Measurements from ENCODE around the gene FGD6. TPM values are rescaled to one million over a fixed set of nuclear protein-coding genes. Genes with fewer than 3 reads are reported as not detected.

FGD6 gene
- total and polyA plus RNA-seq, 2 experiments from 2014 or later = 10.4 to 17.2 TPM

DNA sequence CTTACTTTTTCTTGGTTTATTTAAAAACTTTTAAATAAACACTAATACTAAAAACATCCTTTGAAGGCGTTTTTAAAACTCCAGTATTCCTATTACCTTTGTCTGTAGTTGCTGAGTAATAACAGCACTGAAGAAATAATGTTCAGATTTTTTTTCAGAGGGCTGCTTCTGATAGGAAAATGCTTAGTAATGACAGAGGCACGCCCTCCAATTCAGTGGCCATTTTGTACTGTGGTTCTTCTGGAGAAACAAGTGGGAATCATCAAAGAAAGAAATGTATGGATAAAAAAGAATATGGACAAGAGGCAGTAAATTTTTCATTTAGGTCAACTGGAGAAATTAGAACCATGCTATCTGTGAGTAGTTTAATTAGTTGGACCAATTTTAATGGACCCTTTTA, 13.9 kb upstream of the FGD6 start:
- DNase-seq (ENCODE audit: low spot score) = peak; percentile 28
- TF ChIP-seq, protein P1, sequence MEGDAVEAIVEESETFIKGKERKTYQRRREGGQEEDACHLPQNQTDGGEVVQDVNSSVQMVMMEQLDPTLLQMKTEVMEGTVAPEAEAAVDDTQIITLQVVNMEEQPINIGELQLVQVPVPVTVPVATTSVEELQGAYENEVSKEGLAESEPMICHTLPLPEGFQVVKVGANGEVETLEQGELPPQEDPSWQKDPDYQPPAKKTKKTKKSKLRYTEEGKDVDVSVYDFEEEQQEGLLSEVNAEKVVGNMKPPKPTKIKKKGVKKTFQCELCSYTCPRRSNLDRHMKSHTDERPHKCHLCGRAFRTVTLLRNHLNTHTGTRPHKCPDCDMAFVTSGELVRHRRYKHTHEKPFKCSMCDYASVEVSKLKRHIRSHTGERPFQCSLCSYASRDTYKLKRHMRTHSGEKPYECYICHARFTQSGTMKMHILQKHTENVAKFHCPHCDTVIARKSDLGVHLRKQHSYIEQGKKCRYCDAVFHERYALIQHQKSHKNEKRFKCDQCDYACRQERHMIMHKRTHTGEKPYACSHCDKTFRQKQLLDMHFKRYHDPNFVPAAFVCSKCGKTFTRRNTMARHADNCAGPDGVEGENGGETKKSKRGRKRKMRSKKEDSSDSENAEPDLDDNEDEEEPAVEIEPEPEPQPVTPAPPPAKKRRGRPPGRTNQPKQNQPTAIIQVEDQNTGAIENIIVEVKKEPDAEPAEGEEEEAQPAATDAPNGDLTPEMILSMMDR (IDR thresholded peaks at IDR 0.05; ENCODE audit: poor library complexity) = no peak
- no peak for TF ChIP-seq EZH2 (IDR thresholded peaks at IDR 0.05; ENCODE audit: borderline replicate concordance)
- TF ChIP-seq EZH2phosphoT487 (IDR thresholded peaks at IDR 0.05; ENCODE audit: low read depth, severe bottlenecking, unreplicated experiment) = no peak
- no peak overlapping the region for H3K4me3 ChIP-seq
- H3K4me1 ChIP-seq (ENCODE audit: insufficient read depth) = no peaks in the 10 kb centered on the region
- no peaks in the 10 kb centered on the region for H3K27me3 ChIP-seq
- H3K79me2 ChIP-seq = peaks cover 82% of the 10 kb centered on the region
- no peaks in the 10 kb centered on the region for H3K9me3 ChIP-seq (ENCODE audit: low read depth)
- no peak overlapping the region for H2AFZ ChIP-seq
- WGBS (ENCODE audit: low lambda C conversion rate, missing lambda C conversion rate) = 68% methylated on average over 2 of the region's 2 CpGs
- no peaks in the 10 kb centered on the region for H3K9me2 ChIP-seq (replicated peaks; ENCODE audit: insufficient read depth)
- H4K20me1 ChIP-seq (ENCODE audit: insufficient read depth, poor library complexity, severe bottlenecking) = peaks cover 21% of the 10 kb centered on the region
- H3K4me2 ChIP-seq = no peak overlapping the region
- no peaks in the 10 kb centered on the region for H3K36me3 ChIP-seq (replicated peaks; ENCODE audit: insufficient read depth, low read depth)
- H3K27ac ChIP-seq = no peak overlapping the region

DNA sequence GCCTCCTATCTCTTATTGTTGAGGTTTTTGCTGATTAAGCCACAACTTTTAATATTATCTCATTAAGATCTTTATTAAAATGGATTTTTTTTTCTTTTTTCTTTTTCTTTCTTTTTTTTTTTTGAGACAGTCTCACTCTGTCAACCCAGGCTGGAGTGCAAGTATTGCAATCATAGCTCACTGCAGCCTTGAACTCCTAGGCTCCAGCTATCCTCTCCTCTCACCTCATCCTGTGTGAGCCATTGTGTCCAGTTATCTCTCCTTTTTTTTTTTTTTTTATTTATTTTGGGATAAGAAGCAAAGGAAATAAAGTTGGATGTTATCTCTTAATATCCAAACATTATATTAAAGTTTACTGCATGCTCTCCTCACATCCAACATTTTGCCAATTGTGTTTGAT, 13.0 kb upstream of the FGD6 start:
- Histone ChIP-seq H3K4me2 (no peak overlapping the region), H3K4me1 (ENCODE audit: insufficient read depth) (no peaks in the 10 kb centered on the region), H3K9me2 (replicated peaks; ENCODE audit: insufficient read depth) (no peaks in the 10 kb centered on the region), H4K20me1 (ENCODE audit: insufficient read depth, poor library complexity, severe bottlenecking) (peaks cover 24% of the 10 kb centered on the region), H3K9me3 (ENCODE audit: low read depth) (no peaks in the 10 kb centered on the region), H3K4me3 (no peak overlapping the region), H3K36me3 (replicated peaks; ENCODE audit: insufficient read depth, low read depth) (no peaks in the 10 kb centered on the region), H2AFZ (no peak overlapping the region), H3K27me3 (no peaks in the 10 kb centered on the region), H3K27ac (no peak overlapping the region), H3K79me2 (peaks cover 91% of the 10 kb centered on the region)
- DNase-seq (ENCODE audit: low spot score) = no peak
- TF ChIP-seq EZH2 (IDR thresholded peaks at IDR 0.05; ENCODE audit: borderline replicate concordance) = no peak
- TF ChIP-seq EZH2phosphoT487 (IDR thresholded peaks at IDR 0.05; ENCODE audit: low read depth, severe bottlenecking, unreplicated experiment) = no peak
- TF ChIP-seq, protein P1 (IDR thresholded peaks at IDR 0.05; ENCODE audit: poor library complexity) = no peak

DNA sequence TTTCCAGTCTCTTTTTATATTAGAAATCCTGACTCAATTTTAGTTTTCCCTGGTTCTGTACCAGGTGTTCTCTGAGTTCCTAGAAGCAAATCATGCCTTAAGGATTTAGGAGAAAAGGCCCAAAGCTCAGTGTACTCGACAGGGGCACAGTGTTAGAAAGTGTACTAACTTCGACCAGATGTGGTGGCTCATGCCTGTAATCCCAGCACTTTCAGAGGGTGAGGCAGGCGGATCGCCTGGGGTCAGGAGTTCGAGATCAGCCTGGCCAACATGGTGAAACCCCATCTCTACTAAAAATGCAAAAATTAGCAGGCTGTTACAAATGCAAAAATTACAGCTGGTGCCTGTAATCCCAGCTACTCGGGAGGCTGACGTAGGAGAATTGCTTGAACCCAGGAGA, 12.4 kb upstream of the FGD6 start:
- no peak overlapping the region for H2AFZ ChIP-seq
- H3K36me3 ChIP-seq (replicated peaks; ENCODE audit: insufficient read depth, low read depth) = no peaks in the 10 kb centered on the region
- H3K4me3 ChIP-seq = no peak overlapping the region
- WGBS (ENCODE audit: low lambda C conversion rate, missing lambda C conversion rate) = 89% methylated on average over 7 of the region's 7 CpGs
- no peaks in the 10 kb centered on the region for H3K9me2 ChIP-seq (replicated peaks; ENCODE audit: insufficient read depth)
- H3K27me3 ChIP-seq = no peaks in the 10 kb centered on the region
- TF ChIP-seq EZH2 (IDR thresholded peaks at IDR 0.05; ENCODE audit: borderline replicate concordance) (no peak), EZH2phosphoT487 (IDR thresholded peaks at IDR 0.05; ENCODE audit: low read depth, severe bottlenecking, unreplicated experiment) (no peak)
- TF ChIP-seq, protein P1 (IDR thresholded peaks at IDR 0.05; ENCODE audit: poor library complexity) = no peak
- H3K9me3 ChIP-seq (ENCODE audit: low read depth) = no peaks in the 10 kb centered on the region
- no peak overlapping the region for H3K4me2 ChIP-seq
- H3K27ac ChIP-seq = no peak overlapping the region
- no peaks in the 10 kb centered on the region for H3K4me1 ChIP-seq (ENCODE audit: insufficient read depth)
- H4K20me1 ChIP-seq (ENCODE audit: insufficient read depth, poor library complexity, severe bottlenecking) = peaks cover 24% of the 10 kb centered on the region
- no peak for DNase-seq (ENCODE audit: low spot score)
- peaks cover 97% of the 10 kb centered on the region for H3K79me2 ChIP-seq

DNA sequence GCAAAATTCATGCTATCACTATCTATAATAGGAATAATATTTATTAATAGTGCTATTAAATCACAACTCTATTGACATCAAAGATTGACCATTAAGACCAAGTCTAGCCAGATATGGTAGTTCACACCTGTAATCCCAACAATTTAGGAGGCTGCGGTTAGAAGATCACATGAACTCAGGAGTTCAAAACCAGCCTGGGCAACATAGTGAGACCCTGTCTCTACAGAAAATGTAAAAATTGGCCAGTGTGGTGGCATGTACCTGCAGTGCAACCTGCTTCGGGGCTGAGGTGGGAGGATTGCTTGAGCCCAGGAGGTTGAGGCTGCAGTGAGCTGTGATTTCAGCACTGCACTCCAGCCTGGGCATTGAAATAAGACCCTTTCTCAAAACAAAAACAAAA, 11.3 kb upstream of the FGD6 start:
- Histone ChIP-seq H3K27ac (no peak overlapping the region), H3K9me2 (replicated peaks; ENCODE audit: insufficient read depth) (no peaks in the 10 kb centered on the region)
- 90% methylated on average over 2 of the region's 2 CpGs for WGBS (ENCODE audit: low lambda C conversion rate, missing lambda C conversion rate)

More for the DNA sequence above, 11.3 kb upstream of the FGD6 start:
- Histone ChIP-seq H3K4me2 (no peak overlapping the region), H3K27me3 (no peaks in the 10 kb centered on the region), H3K4me3 (no peak overlapping the region), H4K20me1 (ENCODE audit: insufficient read depth, poor library complexity, severe bottlenecking) (peaks cover 19% of the 10 kb centered on the region), H3K79me2 (peaks cover 97% of the 10 kb centered on the region), H3K36me3 (replicated peaks; ENCODE audit: insufficient read depth, low read depth) (no peaks in the 10 kb centered on the region), H2AFZ (no peak overlapping the region), H3K4me1 (ENCODE audit: insufficient read depth) (no peaks in the 10 kb centered on the region), H3K9me3 (ENCODE audit: low read depth) (no peaks in the 10 kb centered on the region)
- DNase-seq (ENCODE audit: low spot score) = no peak
- TF ChIP-seq, protein P1 (IDR thresholded peaks at IDR 0.05; ENCODE audit: poor library complexity) = no peak
- TF ChIP-seq EZH2phosphoT487 (IDR thresholded peaks at IDR 0.05; ENCODE audit: low read depth, severe bottlenecking, unreplicated experiment) (no peak), EZH2 (IDR thresholded peaks at IDR 0.05; ENCODE audit: borderline replicate concordance) (no peak)
